ENCODE data around the gene LINGO3. TPM values are rescaled to one million over a fixed set of nuclear protein-coding genes. Genes with fewer than 3 reads are reported as not detected.
A peak's percentile ranks its signal among the peaks of the same experiment; 100 is the strongest.

LINGO3 gene
- total and polyA plus RNA-seq, 2 donors (not counting 3 experiments of a cell fraction or from before 2014, with no cell fraction given), result not detected

DNA sequence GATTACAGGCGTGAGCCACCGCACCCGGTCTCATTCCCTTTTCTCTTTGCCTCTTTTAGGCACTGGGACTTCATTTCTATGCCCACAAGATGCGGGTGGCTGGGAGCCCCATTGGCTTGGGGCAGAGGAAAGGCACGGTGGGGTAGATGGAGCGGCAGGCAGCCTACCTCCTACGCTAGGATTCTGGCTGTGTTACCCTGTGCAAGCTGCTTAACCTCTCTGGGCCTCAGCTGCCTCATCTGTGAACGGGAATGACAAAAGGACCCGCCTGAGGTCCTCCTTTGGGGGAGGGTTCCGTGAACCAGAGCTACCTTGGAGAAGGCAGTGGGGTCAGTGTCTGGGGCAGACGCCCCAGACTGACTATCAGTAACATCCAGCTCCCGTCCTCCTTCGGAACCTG lies 9.3 kb upstream of the LINGO3 start:
- Histone ChIP-seq H3K9ac (replicated peaks; ENCODE audit: extremely low read depth, insufficient read depth, low read length) (no peak overlapping the region), H3K79me2 (ENCODE audit: control insufficient read depth, insufficient read depth, low read length) (no peaks in the 10 kb centered on the region), H3K27me3 (ENCODE audit: control insufficient read depth in 2 of 2, insufficient read depth in 2 of 2, low read length in 2 of 2) (peaks cover under 1 to 10% of the 10 kb centered on the region in 2 experiments), H3K9me1 (replicated peaks; ENCODE audit: control insufficient read depth, extremely low read depth, insufficient read depth, low read length) (no peaks in the 10 kb centered on the region), H3K27ac (ENCODE audit: insufficient read depth, low read depth, low read length) (no peak overlapping the region), H2AFZ (ENCODE audit: low read depth, low read length) (no peak overlapping the region), H4K20me1 (replicated peaks; ENCODE audit: control insufficient read depth, extremely low read depth, insufficient read depth, low read length) (no peaks in the 10 kb centered on the region), H3K36me3 (ENCODE audit: control insufficient read depth in 2 of 2, extremely low read depth in 1 of 2, insufficient read depth in 2 of 2, low read length in 2 of 2) (no peaks in the 10 kb centered on the region), H3K4me2 (ENCODE audit: insufficient read depth, low read length) (no peak overlapping the region), H3K4me3 (replicated peaks in 1 of 3; ENCODE audit: insufficient read depth in 1 of 3, low read depth in 1 of 3, low read length in 3 of 3) (no peak overlapping the region), H3K4me1 (ENCODE audit: control insufficient read depth, extremely low read depth, insufficient read depth, low read length) (no peaks in the 10 kb centered on the region), H3K9me3 (replicated peaks; ENCODE audit: control insufficient read depth, insufficient read depth, low read length) (peaks cover 2% of the 10 kb centered on the region)
- CTCF ChIA-PET, result interaction anchor here (1.2 to 3.0 kb wide), 5 partner anchors 10 to 294 kb away, joined by 3 to 36 read pairs (median 8); no protein-coding TSS in a partner anchor
- POLR2A ChIA-PET, result no interaction called here
- FAIRE-seq, result no peak
- dilution Hi-C loops (cut with MboI; ENCODE audit: extremely low pct_ligation_motif_present, low sequenced_read_pairs) (no loop called here), intact Hi-C loops (cut with micrococcal nuclease) (loop anchor here (10.0 kb wide), 1 partner anchor 382 kb away; no protein-coding TSS in a partner anchor)
- TF ChIP-seq JUN (IDR thresholded peaks at IDR 0.05; ENCODE audit: borderline replicate concordance, insufficient read depth, insufficient read length, low read depth) (no peak), CTCF (IDR thresholded peaks at IDR 0.05; ENCODE audit: extremely low read depth in 1 of 2, insufficient read depth in 1 of 2, low read depth in 1 of 2, low read length in 2 of 2) (no peak), POLR2AphosphoS5 (IDR thresholded peaks at IDR 0.05; ENCODE audit: insufficient read depth, low read depth, low read length) (no peak)
- BruUV-seq (replicated peaks), result no TSS peak
- DNase-seq (ENCODE audit: low read depth, low spot score), result no peak

DNA sequence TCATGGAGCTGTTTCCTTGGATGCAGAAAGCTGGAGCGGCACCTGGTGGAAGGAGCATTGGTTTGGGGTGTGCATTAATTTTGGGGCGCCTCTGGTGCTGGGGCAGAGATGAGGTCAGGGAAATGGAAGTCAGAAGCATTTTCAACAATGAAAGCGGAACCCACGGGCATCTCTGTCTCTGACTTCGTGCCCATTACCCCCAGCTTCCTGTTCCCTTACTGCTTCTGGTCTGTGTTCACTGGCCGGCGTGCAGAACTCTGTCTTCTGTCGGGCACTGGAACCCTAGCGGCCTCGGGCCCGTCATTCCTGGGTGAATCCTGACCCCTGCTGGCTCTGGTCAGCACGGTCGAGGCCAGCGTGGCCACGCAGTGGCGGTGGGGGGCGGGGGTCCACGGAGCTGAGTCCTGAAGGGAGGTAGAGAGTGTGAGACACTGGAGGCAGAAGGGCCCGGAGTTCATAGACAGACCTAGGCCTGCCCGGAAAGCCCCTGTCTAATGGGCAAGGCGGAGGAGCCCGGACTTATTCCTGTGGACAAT lies 7.9 kb upstream of the LINGO3 start:
- H3K4me1 ChIP-seq (ENCODE audit: control insufficient read depth, extremely low read depth, insufficient read depth, low read length), result no peaks in the 10 kb centered on the region
- dilution Hi-C loops (cut with MboI; ENCODE audit: extremely low pct_ligation_motif_present, low sequenced_read_pairs) (no loop called here), intact Hi-C loops (cut with micrococcal nuclease) (loop anchor here (1.0 to 10.0 kb wide), 4 partner anchors 41 to 381 kb away; partner anchors contain the start of genes PLEKHJ1 and SF3A2)
- no peak for TF ChIP-seq MAX (IDR thresholded peaks at IDR 0.05; ENCODE audit: insufficient read depth, insufficient read length)
- peak; percentile 54 to 64 for TF ChIP-seq CTCF (IDR thresholded peaks at IDR 0.05; ENCODE audit: extremely low read depth in 1 of 2, insufficient read depth in 1 of 2, low read depth in 1 of 2, low read length in 2 of 2)
- no peaks in the 10 kb centered on the region for H3K79me2 ChIP-seq (ENCODE audit: control insufficient read depth, insufficient read depth, low read length)
- H3K27me3 ChIP-seq (ENCODE audit: control insufficient read depth in 2 of 2, insufficient read depth in 2 of 2, low read length in 2 of 2), result peaks cover 1 to 10% of the 10 kb centered on the region in 2 experiments
- DNase-seq (ENCODE audit: low read depth, low spot score) (peak; percentile 48), FAIRE-seq (peak; percentile 48)
- H3K4me2 ChIP-seq (ENCODE audit: insufficient read depth, low read length), result no peak overlapping the region
- no peaks in the 10 kb centered on the region for H3K9me1 ChIP-seq (replicated peaks; ENCODE audit: control insufficient read depth, extremely low read depth, insufficient read depth, low read length)
- ChIA-PET POLR2A (no interaction called here), CTCF (interaction anchor here (0.6 to 3.0 kb wide), 25 partner anchors 9 to 386 kb away, joined by 3 to 36 read pairs (median 4); partner anchors contain the start of genes AP3D1, DOT1L, LSM7 and PLEKHJ1)
- H3K36me3 ChIP-seq (ENCODE audit: control insufficient read depth in 2 of 2, extremely low read depth in 1 of 2, insufficient read depth in 2 of 2, low read length in 2 of 2), result no peaks in the 10 kb centered on the region
- no peaks in the 10 kb centered on the region for H4K20me1 ChIP-seq (replicated peaks; ENCODE audit: control insufficient read depth, extremely low read depth, insufficient read depth, low read length)
- H2AFZ ChIP-seq (ENCODE audit: low read depth, low read length), result no peak overlapping the region
- H3K4me3 ChIP-seq (replicated peaks in 1 of 3; ENCODE audit: insufficient read depth in 1 of 3, low read depth in 1 of 3, low read length in 3 of 3), result no peak overlapping the region
- H3K27ac ChIP-seq (ENCODE audit: insufficient read depth, low read depth, low read length), result no peak overlapping the region
- no TSS peak for BruUV-seq (replicated peaks)
- H3K9me3 ChIP-seq (replicated peaks; ENCODE audit: control insufficient read depth, insufficient read depth, low read length), result peaks cover 2% of the 10 kb centered on the region
- no peak overlapping the region for H3K9ac ChIP-seq (replicated peaks; ENCODE audit: extremely low read depth, insufficient read depth, low read length)

Data from endothelial cell of umbilical vein (primary cell).